K562 (cell line): ENCODE results near the gene BEX3. TPM values are rescaled to one million over a fixed set of nuclear protein-coding genes. Genes with fewer than 3 reads are reported as not detected.

Experiments
- EP300 ChIP-seq: IDR thresholded peaks from 2 replicates; pipeline ENCODE4 v1.6.1; 2012; ENCODE audit warnings: low read length, improper control_type of control experiment
- FOXK1 ChIP-seq: sonication (generic); formaldehyde crosslinking; IDR thresholded peaks from 2 replicates; pipeline ENCODE4 v1.8.0; 2022; ENCODE audit warnings: missing genetic modification reagents, mild to moderate bottlenecking, borderline replicate concordance
- HNRNPK ChIP-seq: fragments of 200-400 bp; formaldehyde crosslinking; IDR thresholded peaks from one replicate; pipeline ENCODE4 v1.6.1; 2018; ENCODE audit warnings: mild to moderate bottlenecking, low read depth, low read length; ENCODE audit not compliant: poor library complexity, severe bottlenecking
- LEF1 ChIP-seq: fragments of 450-650 bp; IDR thresholded peaks from 2 replicates; pipeline ENCODE4 v1.6.1; 2016; ENCODE audit warnings: mild to moderate bottlenecking
- NR2C2 ChIP-seq, 2 experiments: fragments of 200-800 bp in 1 of 2; sonication (Bioruptor generic) in 1 of 2; sonication (generic) in 1 of 2; formaldehyde crosslinking in 1 of 2; IDR thresholded peaks; 2 replicates each; pipeline versions ENCODE4 v1.6.1 to v1.8.0; 2016 to 2022; ENCODE audit warnings: mild to moderate bottlenecking in 1 of 2, missing compliant biosample characterization in 1 of 2, missing genetic modification characterization in 1 of 2, missing genetic modification reagents in 1 of 2
- POLR3G ChIP-seq: IDR thresholded peaks from 2 replicates; pipeline ENCODE4 v1.6.1; 2011; ENCODE audit not compliant: insufficient read length, insufficient replicate concordance; ENCODE audit errors: extremely low read depth
- RBM25 ChIP-seq: fragments of 200-400 bp; formaldehyde crosslinking; IDR thresholded peaks from 2 replicates; pipeline ENCODE4 v1.6.1; 2018; ENCODE audit warnings: low read length, low read depth, moderate library complexity; ENCODE audit not compliant: severe bottlenecking
- SAP30 ChIP-seq: fragments of 200-600 bp; sonication (generic); IDR thresholded peaks from 2 replicates; pipeline ENCODE4 v1.6.1; 2012; ENCODE audit warnings: borderline replicate concordance, low read depth, mild to moderate bottlenecking, moderate library complexity, low read length, control low read depth, inconsistent platforms; ENCODE audit not compliant: insufficient read depth, poor library complexity, severe bottlenecking
- SRSF9 ChIP-seq: fragments of 200-400 bp; formaldehyde crosslinking; IDR thresholded peaks from 2 replicates; pipeline ENCODE4 v1.6.1; 2017; ENCODE audit warnings: low read depth, low read length, borderline replicate concordance
- STAG1 ChIP-seq: sonication (generic); formaldehyde crosslinking; IDR thresholded peaks from 2 replicates; pipeline ENCODE4 v1.5.0; 2020; ENCODE audit warnings: missing genetic modification reagents, borderline replicate concordance
- TFAM ChIP-seq: fragments of 250-450 bp; sonication (Bioruptor Pico); conservative IDR thresholded peaks from 2 replicates; pipeline ENCODE4 v1.5.0; 2021; ENCODE audit warnings: mild to moderate bottlenecking, moderate library complexity
- ZC3H4 ChIP-seq: sonication (generic); formaldehyde crosslinking; IDR thresholded peaks from 2 replicates; pipeline ENCODE4 v1.9.0; 2021; ENCODE audit warnings: missing genetic modification reagents, borderline replicate concordance
- ZKSCAN8 ChIP-seq: fragments of 200-800 bp; sonication (Bioruptor generic); IDR thresholded peaks from 2 replicates; pipeline ENCODE4 v1.6.1; 2016; ENCODE audit warnings: missing genetic modification characterization, missing compliant biosample characterization
- ZNF586 ChIP-seq: fragments of 450-650 bp; formaldehyde crosslinking; conservative IDR thresholded peaks from 2 replicates; pipeline ENCODE4 v1.4.0; 2020; ENCODE audit warnings: mild to moderate bottlenecking, moderate library complexity
- polyA plus RNA-seq, 8 experiments: library from polyadenylated mRNA; depleted of rRNA in 4 of 8; stranded (reverse) in 5 of 8; unstranded in 3 of 8; fragments of >200 nt; fragmentation: Nextera tagmentation in 2 of 8; fragmentation: Illumina TruSeq in 1 of 8; extraction: Ambion mirVana in 2 of 8; extraction: Trizol in 1 of 8; gene quantifications; 2 replicates each; pipeline versions ENCODE4 v1.2.1 to v1.2.3, GENCODE V29; 2011 to 2014; ENCODE audit warnings: inconsistent platforms in 1 of 8, missing spikeins in 1 of 8
- total RNA-seq, 7 experiments: library from RNA; depleted of rRNA in 6 of 7; stranded (reverse); fragments of >200 nt in 6 of 7; fragmentation: Illumina TruSeq in 2 of 7; extraction: Trizol in 2 of 7; gene quantifications; 2 replicates each; pipeline versions ENCODE4 v1.2.1 to v1.2.3, GENCODE V29; 2011 to 2021; ENCODE audit warnings: low replicate concordance in 1 of 7
- TF ChIP-seq, protein P1 (sequence below): fragments of 450-650 bp; IDR thresholded peaks from 2 replicates; pipeline ENCODE4 v1.6.1; 2016; ENCODE audit warnings: low read depth
- TF ChIP-seq, protein P2 (sequence below): sonication (generic); formaldehyde crosslinking; IDR thresholded peaks from 2 replicates; pipeline ENCODE4 v1.8.1; 2023; ENCODE audit warnings: mild to moderate bottlenecking, missing genetic modification reagents, moderate library complexity
- TF ChIP-seq, protein P3 (sequence below): sonication (generic); formaldehyde crosslinking; IDR thresholded peaks from 2 replicates; pipeline ENCODE4 v1.4.0; 2020; ENCODE audit warnings: mild to moderate bottlenecking, missing genetic modification reagents

The BEX3 gene
- total and polyA plus RNA-seq, 9 of the 15 experiments (the other 6 are each of a cell fraction or from before 2014, with no cell fraction given) = 0.21 to 0.47 TPM; not detected in 7

DNA sequence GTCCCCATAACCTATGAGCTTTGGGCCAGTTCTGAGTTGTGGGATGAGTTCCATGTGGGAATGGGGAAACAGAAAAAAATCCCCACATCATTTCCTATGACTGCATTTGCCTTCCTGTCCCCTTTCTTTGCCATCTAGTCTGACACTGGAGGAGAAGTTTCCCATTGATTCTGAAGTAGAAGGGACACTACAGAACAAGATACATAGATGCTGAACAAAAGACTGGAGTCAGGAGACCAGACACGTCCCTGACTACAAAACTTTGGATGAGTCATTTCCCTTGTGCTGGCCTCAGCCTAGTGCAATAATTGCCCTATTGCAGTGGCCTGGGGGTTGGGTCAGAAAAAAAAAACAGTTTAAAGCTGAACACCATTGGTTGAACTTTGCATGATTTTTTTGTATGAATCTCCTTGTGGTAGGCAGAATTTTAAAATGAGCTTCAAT, 22.1 kb downstream of the BEX3 start (continued):
- TF ChIP-seq, protein P1, sequence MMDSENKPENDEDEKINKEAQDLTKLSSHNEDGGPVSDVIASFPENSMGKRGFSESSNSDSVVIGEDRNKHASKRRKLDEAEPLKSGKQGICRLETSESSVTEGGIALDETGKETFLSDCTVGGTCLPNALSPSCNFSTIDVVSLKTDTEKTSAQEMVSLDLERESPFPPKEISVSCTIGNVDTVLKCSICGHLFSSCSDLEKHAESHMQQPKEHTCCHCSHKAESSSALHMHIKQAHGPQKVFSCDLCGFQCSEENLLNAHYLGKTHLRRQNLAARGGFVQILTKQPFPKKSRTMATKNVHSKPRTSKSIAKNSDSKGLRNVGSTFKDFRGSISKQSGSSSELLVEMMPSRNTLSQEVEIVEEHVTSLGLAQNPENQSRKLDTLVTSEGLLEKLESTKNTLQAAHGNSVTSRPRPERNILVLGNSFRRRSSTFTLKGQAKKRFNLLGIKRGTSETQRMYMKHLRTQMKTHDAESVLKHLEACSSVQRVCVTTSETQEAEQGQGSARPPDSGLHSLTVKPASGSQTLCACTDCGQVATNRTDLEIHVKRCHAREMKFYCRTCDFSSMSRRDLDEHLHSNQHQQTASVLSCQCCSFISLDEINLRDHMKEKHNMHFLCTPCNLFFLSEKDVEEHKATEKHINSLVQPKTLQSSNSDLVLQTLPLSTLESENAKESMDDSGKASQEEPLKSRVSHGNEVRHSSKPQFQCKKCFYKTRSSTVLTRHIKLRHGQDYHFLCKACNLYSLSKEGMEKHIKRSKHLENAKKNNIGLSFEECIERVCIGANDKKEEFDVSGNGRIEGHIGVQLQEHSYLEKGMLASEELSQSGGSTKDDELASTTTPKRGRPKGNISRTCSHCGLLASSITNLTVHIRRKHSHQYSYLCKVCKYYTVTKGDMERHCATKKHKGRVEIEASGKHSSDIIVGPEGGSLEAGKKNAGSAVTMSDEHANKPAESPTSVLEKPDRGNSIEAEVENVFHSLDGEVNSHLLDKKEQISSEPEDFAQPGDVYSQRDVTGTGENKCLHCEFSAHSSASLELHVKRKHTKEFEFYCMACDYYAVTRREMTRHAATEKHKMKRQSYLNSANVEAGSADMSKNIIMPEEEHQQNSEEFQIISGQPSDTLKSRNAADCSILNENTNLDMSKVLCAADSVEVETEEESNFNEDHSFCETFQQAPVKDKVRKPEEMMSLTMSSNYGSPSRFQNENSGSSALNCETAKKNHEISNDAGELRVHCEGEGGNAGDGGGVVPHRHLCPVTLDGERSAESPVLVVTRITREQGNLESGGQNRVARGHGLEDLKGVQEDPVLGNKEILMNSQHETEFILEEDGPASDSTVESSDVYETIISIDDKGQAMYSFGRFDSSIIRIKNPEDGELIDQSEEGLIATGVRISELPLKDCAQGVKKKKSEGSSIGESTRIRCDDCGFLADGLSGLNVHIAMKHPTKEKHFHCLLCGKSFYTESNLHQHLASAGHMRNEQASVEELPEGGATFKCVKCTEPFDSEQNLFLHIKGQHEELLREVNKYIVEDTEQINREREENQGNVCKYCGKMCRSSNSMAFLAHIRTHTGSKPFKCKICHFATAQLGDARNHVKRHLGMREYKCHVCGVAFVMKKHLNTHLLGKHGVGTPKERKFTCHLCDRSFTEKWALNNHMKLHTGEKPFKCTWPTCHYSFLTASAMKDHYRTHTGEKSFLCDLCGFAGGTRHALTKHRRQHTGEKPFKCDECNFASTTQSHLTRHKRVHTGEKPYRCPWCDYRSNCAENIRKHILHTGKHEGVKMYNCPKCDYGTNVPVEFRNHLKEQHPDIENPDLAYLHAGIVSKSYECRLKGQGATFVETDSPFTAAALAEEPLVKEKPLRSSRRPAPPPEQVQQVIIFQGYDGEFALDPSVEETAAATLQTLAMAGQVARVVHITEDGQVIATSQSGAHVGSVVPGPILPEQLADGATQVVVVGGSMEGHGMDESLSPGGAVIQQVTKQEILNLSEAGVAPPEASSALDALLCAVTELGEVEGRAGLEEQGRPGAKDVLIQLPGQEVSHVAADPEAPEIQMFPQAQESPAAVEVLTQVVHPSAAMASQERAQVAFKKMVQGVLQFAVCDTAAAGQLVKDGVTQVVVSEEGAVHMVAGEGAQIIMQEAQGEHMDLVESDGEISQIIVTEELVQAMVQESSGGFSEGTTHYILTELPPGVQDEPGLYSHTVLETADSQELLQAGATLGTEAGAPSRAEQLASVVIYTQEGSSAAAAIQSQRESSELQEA = no peak
- TF ChIP-seq SRSF9 (no peak), HNRNPK (no peak), FOXK1 (CRISPR knock-in tag) (no peak), LEF1 (peak; percentile 63; the same call in 1 of the 2 replicates), ZKSCAN8 (no peak), ZC3H4 (no peak), RBM25 (no peak), TFAM (CRISPR knock-in tag) (no peak), NR2C2 (CRISPR knock-in tag; IDR thresholded peaks at IDR 0.05) (no peak), NR2C2 (tag; IDR thresholded peaks at IDR 0.05) (peak; percentile 57; the same call in 1 of the 2 replicates), STAG1 (CRISPR knock-in tag) (no peak), SAP30 (no peak), ZNF586 (CRISPR knock-in tag) (no peak), EP300 (peak; percentile 54), POLR3G (no peak)
- TF ChIP-seq, protein P2, sequence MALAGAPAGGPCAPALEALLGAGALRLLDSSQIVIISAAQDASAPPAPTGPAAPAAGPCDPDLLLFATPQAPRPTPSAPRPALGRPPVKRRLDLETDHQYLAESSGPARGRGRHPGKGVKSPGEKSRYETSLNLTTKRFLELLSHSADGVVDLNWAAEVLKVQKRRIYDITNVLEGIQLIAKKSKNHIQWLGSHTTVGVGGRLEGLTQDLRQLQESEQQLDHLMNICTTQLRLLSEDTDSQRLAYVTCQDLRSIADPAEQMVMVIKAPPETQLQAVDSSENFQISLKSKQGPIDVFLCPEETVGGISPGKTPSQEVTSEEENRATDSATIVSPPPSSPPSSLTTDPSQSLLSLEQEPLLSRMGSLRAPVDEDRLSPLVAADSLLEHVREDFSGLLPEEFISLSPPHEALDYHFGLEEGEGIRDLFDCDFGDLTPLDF = no peak
- TF ChIP-seq, protein P3, sequence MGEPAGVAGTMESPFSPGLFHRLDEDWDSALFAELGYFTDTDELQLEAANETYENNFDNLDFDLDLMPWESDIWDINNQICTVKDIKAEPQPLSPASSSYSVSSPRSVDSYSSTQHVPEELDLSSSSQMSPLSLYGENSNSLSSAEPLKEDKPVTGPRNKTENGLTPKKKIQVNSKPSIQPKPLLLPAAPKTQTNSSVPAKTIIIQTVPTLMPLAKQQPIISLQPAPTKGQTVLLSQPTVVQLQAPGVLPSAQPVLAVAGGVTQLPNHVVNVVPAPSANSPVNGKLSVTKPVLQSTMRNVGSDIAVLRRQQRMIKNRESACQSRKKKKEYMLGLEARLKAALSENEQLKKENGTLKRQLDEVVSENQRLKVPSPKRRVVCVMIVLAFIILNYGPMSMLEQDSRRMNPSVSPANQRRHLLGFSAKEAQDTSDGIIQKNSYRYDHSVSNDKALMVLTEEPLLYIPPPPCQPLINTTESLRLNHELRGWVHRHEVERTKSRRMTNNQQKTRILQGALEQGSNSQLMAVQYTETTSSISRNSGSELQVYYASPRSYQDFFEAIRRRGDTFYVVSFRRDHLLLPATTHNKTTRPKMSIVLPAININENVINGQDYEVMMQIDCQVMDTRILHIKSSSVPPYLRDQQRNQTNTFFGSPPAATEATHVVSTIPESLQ (CRISPR knock-in tag) = no peak
